Thyroid gland (tissue), 4 donors: Measurements from ENCODE around the gene ITGB1. TPM values are rescaled to one million over a fixed set of nuclear protein-coding genes. Genes with fewer than 3 reads are reported as not detected.
"Not testable (repeated sequence)": the region's sequence is repeated elsewhere in the genome, so short reads cannot be mapped to it uniquely, and the experiment has no call there.

Source experiments
- DNase-seq, 2 donors: peaks; one replicate each; pipeline ENCODE4 v3.0.0-alpha.2; 2019
- H3K27ac ChIP-seq, 3 donors: fragments of 200-600 bp; sonication (generic); 1 replicate in 2 of 3; 2 replicates in 1 of 3; pipeline ENCODE4 v1.5.1; 2016 to 2019; ENCODE audit warnings: mild to moderate bottlenecking in 1 of 3, moderate library complexity in 1 of 3
- H3K27me3 ChIP-seq: fragments of 200-600 bp; sonication (generic); one replicate; pipeline ENCODE4 v1.5.1; 2019
- H3K36me3 ChIP-seq, 2 donors: fragments of 200-600 bp; sonication (generic); one replicate each; pipeline ENCODE4 v1.5.1; 2016 to 2019
- H3K4me1 ChIP-seq, 2 donors: fragments of 200-600 bp; sonication (generic); one replicate each; pipeline ENCODE4 v1.5.1; 2017 to 2019
- H3K4me3 ChIP-seq, 3 donors: fragments of 200-600 bp; sonication (generic); replicated peaks in 1 of 3; 1 replicate in 2 of 3; 2 replicates in 1 of 3; pipeline ENCODE4 v1.5.1; 2016; ENCODE audit warnings: mild to moderate bottlenecking in 1 of 3
- H3K9me3 ChIP-seq: fragments of 200-600 bp; sonication (generic); one replicate; pipeline ENCODE4 v1.5.1; 2017
- CTCF ChIP-seq, 6 experiments: fragments of 200-600 bp in 3 of 6; fragments of 450-650 bp in 3 of 6; sonication (generic) in 3 of 6; IDR thresholded peaks; one replicate each; pipeline ENCODE4 v1.5.1; 2016 to 2019; ENCODE audit warnings: antibody characterized with exemption in 6 of 6, mild to moderate bottlenecking in 2 of 6, inconsistent platforms in 1 of 6, moderate library complexity in 1 of 6
- POLR2A ChIP-seq, 2 donors: fragments of 450-650 bp; IDR thresholded peaks; one replicate each; pipeline ENCODE4 v1.6.1; 2017; ENCODE audit warnings: antibody characterized with exemption in 2 of 2, mild to moderate bottlenecking in 2 of 2, moderate library complexity in 1 of 2
- WGBS, 2 donors: methylation state at CpG; one replicate each; pipeline ENCODE4 v1.1.5; 2017; 5-methylcytosine and 5-hydroxymethylcytosine counted together
- intact Hi-C: fragments of 100-400 bp; cut with DNase I; formaldehyde crosslinking; loops from one replicate; pipeline ENCODE4 v1.15.1; 2023
- total RNA-seq, 4 donors: library from RNA; depleted of rRNA; stranded (reverse); fragments of >200 nt; gene quantifications; one replicate each; pipeline ENCODE4 v1.2.3, GENCODE V29; 2016

Gene ITGB1
- total RNA-seq, 4 donors from 2014 or later = 264 to 699 (median 417) TPM

- TF ChIP-seq CTCF (IDR thresholded peaks at IDR 0.05) (no peak), POLR2A (IDR thresholded peaks at IDR 0.05) (no peak)
- WGBS, 2 donors = 89 to 95% methylated on average over 11 of the region's 11 CpGs
Observed at GRCh38 chr10:32911285-32912016, 46.6 kb downstream of the ITGB1 start.

GRCh38 chr10:32909970-32910369 is 48.1 kb downstream of the ITGB1 start:
- peaks cover 0 to 22% of the 10 kb centered on the region in 2 donors for H3K36me3 ChIP-seq
- H3K9me3 ChIP-seq, H3K4me1 ChIP-seq, intact Hi-C loops, DNase-seq, H3K4me3 ChIP-seq, H3K27ac ChIP-seq, H3K27me3 ChIP-seq: not testable (repeated sequence)
- WGBS, 2 donors = 83 to 88% methylated on average over 7 of the region's 7 CpGs

More at GRCh38 chr10:32911285-32912016, 46.6 kb downstream of the ITGB1 start:
- H3K27me3 ChIP-seq = no peaks in the 10 kb centered on the region
- no peaks in the 10 kb centered on the region for H3K9me3 ChIP-seq
- DNase-seq = no peak
- intact Hi-C loops = no loop called here
- H3K36me3 ChIP-seq = peaks cover 0 to 22% of the 10 kb centered on the region in 2 donors
- H3K4me1 ChIP-seq = no peaks in the 10 kb centered on the region
- H3K27ac ChIP-seq = no peak overlapping the region
- H3K4me3 ChIP-seq = no peak overlapping the region

GRCh38 chr10:32909456-32909855 is 48.6 kb downstream of the ITGB1 start:
- Histone ChIP-seq H3K27me3 (no peaks in the 10 kb centered on the region), H3K27ac (no peak overlapping the region), H3K4me3 (no peak overlapping the region), H3K4me1 (no peaks in the 10 kb centered on the region), H3K36me3 (peaks cover 0 to 22% of the 10 kb centered on the region in 2 donors), H3K9me3 (no peaks in the 10 kb centered on the region)
- WGBS, 2 donors = 92 to 93% methylated on average over 1 of the region's 1 CpG
- no peak for DNase-seq
- intact Hi-C loops = no loop called here
- TF ChIP-seq POLR2A (IDR thresholded peaks at IDR 0.05) (no peak), CTCF (IDR thresholded peaks at IDR 0.05) (no peak)

GRCh38 chr10:32906595-32906994 is 51.4 kb downstream of the ITGB1 start:
- no peaks in the 10 kb centered on the region for H3K27me3 ChIP-seq
- no peak for DNase-seq
- no peak overlapping the region for H3K4me3 ChIP-seq
- H3K4me1 ChIP-seq = no peaks in the 10 kb centered on the region
- no peak for TF ChIP-seq CTCF (IDR thresholded peaks at IDR 0.05)
- no peak for TF ChIP-seq POLR2A (IDR thresholded peaks at IDR 0.05)
- no peaks in the 10 kb centered on the region for H3K9me3 ChIP-seq
- H3K27ac ChIP-seq = no peak overlapping the region
- peaks cover 0 to 19% of the 10 kb centered on the region in 2 donors for H3K36me3 ChIP-seq
- 94 to 98% methylated on average over 4 of the region's 4 CpGs for WGBS, 2 donors
- intact Hi-C loops = no loop called here

- no peak overlapping the region for H3K4me3 ChIP-seq
- H3K4me1 ChIP-seq = no peaks in the 10 kb centered on the region
- no peak for DNase-seq
- peaks cover 0 to 17% of the 10 kb centered on the region in 2 donors for H3K36me3 ChIP-seq
- H3K27me3 ChIP-seq = no peaks in the 10 kb centered on the region
- no peak overlapping the region for H3K27ac ChIP-seq
- TF ChIP-seq POLR2A (IDR thresholded peaks at IDR 0.05) (no peak), CTCF (IDR thresholded peaks at IDR 0.05) (no peak)
- intact Hi-C loops = no loop called here
- 98% methylated on average over 3 of the region's 3 CpGs for WGBS, 2 donors
- no peaks in the 10 kb centered on the region for H3K9me3 ChIP-seq
Observed at GRCh38 chr10:32905466-32905865, 52.6 kb downstream of the ITGB1 start.
